Measurements from ENCODE around the gene DES.
A peak's percentile ranks its signal among the peaks of the same experiment; 100 is the strongest.

Gene DES

GRCh38 chr2:219422952-219423534 lies 4.9 kb downstream of the DES start:
- no peak for FAIRE-seq

GRCh38 chr2:219423652-219424377 lies 5.6 kb downstream of the DES start:
- no peak for FAIRE-seq

GRCh38 chr2:219425238-219426067 lies 7.3 kb downstream of the DES start:
- no peak for FAIRE-seq

GRCh38 chr2:219426068-219426443 lies 7.9 kb downstream of the DES start:
- FAIRE-seq = no peak

- FAIRE-seq = no peak
Observed at GRCh38 chr2:219426534-219427136, 8.5 kb downstream of the DES start.

- FAIRE-seq = no peak
Observed at GRCh38 chr2:219428469-219428868, 10.3 kb downstream of the DES start.

GRCh38 chr2:219429958-219430606 lies 11.9 kb downstream of the DES start:
- FAIRE-seq = no peak

GRCh38 chr2:219430633-219431615 lies 12.7 kb downstream of the DES start:
- no peak for FAIRE-seq

- peak; percentile 47 for FAIRE-seq
Observed at GRCh38 chr2:219433666-219434467, 15.7 kb downstream of the DES start.

GRCh38 chr2:219434468-219434717 lies 16.2 kb downstream of the DES start:
- FAIRE-seq = no peak

- FAIRE-seq = no peak
Observed at GRCh38 chr2:219434718-219435525, 16.7 kb downstream of the DES start, which contains the start of gene SPEG. SPEG (plus strand) TSS chr2:219434843; CDS start chr2:219434978, 135 bp downstream.

- FAIRE-seq = no peak
Observed at GRCh38 chr2:219435701-219436100, 17.5 kb downstream of the DES start.

GRCh38 chr2:219436491-219436890 lies 18.3 kb downstream of the DES start:
- no peak for FAIRE-seq

GRCh38 chr2:219437141-219437540 lies 19.0 kb downstream of the DES start:
- no peak for FAIRE-seq

GRCh38 chr2:219437690-219438206 lies 19.6 kb downstream of the DES start:
- no peak for FAIRE-seq

- no peak for FAIRE-seq
Observed at GRCh38 chr2:219438453-219438852, 20.3 kb downstream of the DES start.

GRCh38 chr2:219439506-219439905 lies 21.3 kb downstream of the DES start:
- FAIRE-seq = no peak

- no peak for FAIRE-seq
Observed at GRCh38 chr2:219440388-219441256, 22.4 kb downstream of the DES start.

All from G401.6 (cell line).